GM12874 (cell line): ENCODE results near the gene MMADHC.
A peak's percentile ranks its signal among the peaks of the same experiment; 100 is the strongest.

Source experiments
- CTCF ChIP-seq: IDR thresholded peaks from 2 replicates; pipeline ENCODE4 v1.5.1; 2011; ENCODE audit warnings: low read depth, mild to moderate bottlenecking, control low read depth, low read length, moderate library complexity; ENCODE audit not compliant: insufficient read depth

MMADHC gene

GRCh38 chr2:149603248-149603647 is 15.7 kb upstream of the MMADHC start:
- TF ChIP-seq CTCF = no peak

- no peak for TF ChIP-seq CTCF
Measured at GRCh38 chr2:149601141-149601796, 13.7 kb upstream of the MMADHC start.

- TF ChIP-seq CTCF = peak; percentile 65
Measured at GRCh38 chr2:149597668-149598326, 10.2 kb upstream of the MMADHC start.

DNA sequence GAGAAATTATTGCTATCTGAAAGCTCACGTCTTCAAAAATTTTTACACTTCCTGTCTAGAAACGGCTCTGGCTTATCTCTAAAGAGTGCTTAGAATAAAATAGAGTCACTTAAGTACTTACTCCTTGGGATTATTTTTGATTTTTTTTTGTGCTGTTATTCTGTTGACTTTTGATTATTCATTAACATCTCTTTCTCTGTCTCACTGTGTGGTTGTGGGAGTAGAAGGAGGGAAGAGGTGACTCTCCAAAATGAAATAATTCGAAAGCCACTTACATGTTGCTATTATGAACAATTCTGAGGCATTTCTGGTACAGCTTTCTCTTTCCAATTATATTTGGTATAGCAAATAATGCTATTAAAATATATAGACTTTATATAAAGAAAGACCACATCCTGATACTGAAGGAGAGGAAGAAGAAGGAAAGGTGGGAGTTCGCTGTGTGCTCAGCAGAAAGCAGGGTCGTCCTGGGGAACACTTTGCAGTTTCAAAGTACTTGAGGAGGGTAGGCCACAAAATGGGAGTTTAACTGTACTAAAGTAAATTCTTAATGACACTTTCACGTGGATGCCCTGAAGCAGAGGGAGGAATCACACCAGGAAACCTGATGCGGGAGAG is 9.6 kb upstream of the MMADHC start:
- no peak for TF ChIP-seq CTCF

DNA sequence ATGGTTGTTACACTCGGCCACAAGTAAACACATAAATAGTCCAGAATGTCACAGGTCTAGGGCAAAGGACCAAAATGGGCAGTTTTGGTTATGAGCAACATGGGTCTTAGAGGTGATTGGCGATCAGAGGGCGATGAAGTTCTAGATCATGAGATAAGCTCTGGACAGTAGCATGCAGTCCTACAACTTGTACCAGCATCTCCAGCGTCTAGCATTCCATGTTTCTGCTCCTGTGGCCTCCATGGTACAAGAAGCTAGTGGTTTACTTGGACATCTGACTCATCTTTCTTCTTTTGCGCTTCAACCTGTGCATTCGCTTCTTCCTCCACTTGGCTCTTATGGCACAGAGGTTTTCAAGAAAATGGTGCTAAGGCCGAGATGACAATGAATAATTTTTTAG is 8.9 kb upstream of the MMADHC start:
- no peak for TF ChIP-seq CTCF

DNA sequence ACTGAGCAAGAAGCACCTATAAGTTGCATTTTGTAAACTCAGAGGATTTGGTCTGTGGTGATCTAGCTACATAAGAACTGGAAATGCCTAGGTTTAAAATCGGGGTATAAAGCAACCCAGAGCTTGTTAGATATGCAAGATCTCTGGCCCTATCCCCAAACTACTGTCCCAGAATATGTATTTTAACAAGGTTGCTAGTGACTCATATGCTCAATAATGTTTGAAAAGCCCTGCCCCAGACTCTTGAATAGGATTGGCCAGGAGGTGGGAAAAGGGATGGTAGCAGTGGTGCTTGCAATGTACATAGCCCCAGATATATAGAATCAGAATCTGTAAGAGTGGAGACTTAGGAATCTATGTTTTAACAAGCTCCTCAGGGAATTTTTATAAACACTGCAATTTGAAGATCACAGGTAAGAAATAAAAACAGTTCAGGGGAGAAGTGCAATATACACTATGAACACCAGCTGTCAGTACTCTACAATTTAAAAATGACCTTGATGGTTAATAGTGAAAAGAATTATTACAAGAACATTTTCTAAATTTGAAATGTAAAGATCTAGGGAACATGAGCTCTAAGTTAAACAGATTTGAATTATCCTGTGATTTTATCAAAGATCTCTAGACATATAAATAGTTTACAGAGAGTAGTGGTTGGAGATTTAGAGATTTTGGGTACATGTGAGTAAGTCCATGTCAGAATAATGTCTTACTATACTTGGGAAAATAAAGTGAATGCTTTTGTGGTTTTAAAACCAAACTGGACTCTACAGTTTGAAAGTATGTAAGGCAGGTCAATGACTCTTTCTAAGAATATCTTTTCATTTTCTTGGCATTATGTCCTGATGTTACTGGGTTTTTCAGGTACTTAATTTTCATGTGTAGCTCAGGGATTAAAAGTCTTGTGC is 7.7 kb upstream of the MMADHC start:
- no peak for TF ChIP-seq CTCF

GRCh38 chr2:149594411-149594810 is 6.8 kb upstream of the MMADHC start:
- TF ChIP-seq CTCF = no peak
